Right hindlimb (tissue), 1 donor: ENCODE results near the gene MEPCE.
A peak's percentile ranks its signal among the peaks of the same experiment; 100 is the strongest.

Source experiments
- DNase-seq: peaks from one replicate; pipeline ENCODE4 v3.0.0-alpha.2; 2018

The MEPCE gene

GRCh38 chr7:100465299-100465698, 35.7 kb downstream of the MEPCE start:
- no peak for DNase-seq

DNA sequence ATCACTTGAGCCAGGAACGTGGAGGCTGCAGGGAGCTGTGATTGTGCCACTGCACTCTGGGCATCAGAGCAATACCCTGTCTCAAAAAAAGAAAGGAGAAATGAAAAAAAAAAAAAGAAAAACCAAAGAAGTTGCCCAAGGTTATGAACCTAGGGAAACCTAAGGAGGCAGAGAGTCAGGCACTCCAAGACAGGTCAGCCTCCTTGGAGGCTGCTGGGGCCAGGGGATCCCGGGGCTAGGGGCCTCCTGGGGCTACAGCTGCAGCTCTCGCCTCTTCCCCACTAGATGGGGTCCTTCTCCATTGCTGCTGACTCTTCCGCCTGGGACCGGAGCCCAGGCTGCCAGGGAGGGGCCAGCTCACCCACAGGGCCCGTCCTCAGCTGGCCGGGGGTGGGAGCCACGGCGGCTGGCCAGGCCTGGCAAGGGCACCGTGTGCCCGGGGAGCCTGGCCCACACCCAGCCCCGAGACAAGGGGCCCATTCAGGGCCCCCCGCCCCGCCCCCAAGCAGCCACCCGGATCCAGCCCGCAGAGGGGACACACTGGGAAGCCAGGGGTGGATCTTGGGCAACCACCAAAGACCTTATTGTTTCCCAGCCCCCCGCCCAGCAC, 36.2 kb downstream of the MEPCE start:
- DNase-seq, result peak; percentile 88

GRCh38 chr7:100466653-100467605, 37.3 kb downstream of the MEPCE start:
- DNase-seq, result no peak

DNA sequence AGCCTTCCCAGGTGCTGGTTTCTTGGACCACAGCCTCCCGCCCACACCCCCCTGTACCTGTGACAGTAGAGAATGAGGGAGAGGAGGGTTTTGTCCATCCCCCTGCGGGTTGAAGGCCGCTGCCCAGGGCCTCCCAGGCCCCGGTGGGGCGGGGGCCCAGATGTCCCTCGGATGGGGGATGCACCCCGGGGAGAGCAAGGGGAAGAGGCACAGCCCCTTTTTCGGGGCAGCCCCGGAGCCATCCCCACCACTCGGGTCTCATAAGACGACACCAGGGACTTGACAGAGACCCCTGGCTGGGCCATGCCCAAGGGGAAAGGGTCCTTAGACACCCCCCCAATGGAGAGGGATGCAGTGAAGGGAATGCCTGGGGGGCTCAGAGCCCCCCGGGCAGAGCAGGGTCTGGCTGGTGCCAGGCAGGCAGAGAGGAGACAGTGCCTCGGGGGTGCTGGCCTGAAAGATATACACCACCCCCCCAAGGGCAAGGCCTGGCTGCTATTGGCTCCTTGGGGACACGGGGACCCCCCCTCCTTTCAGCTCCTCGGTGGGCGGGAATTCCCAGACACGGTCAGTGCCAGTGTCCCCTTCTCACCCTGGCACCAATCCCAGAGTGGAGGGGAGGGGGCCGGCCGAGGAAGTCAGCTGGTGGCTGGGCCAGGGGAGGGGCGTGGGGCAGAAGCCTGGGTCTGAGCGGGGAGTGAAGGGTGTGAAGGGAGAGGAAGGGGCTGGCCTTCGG, 38.2 kb downstream of the MEPCE start:
- peak; percentile 65 for DNase-seq

GRCh38 chr7:100469227-100470044, 39.8 kb downstream of the MEPCE start:
- peak; percentile 89 for DNase-seq

DNA sequence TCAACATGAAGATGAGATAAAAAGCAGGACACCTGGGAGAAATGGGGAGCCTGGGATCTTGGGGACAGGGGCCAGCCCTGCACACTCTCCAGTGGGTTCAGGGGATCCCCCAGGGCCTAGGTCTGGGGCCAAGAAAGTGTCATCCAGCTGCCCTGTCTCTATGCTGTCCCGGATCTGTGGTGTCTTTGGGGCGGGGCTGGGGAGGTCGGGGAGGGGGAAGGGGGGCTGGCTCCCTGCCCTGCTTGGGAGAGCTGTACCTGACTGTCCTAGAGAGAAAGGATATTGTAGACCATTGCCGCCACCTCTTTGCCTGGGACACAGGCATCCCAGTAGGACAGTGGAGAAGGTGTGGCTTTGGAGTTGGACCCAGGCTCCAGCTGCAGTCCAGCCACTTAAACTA, 41.4 kb downstream of the MEPCE start:
- DNase-seq, result no peak

DNA sequence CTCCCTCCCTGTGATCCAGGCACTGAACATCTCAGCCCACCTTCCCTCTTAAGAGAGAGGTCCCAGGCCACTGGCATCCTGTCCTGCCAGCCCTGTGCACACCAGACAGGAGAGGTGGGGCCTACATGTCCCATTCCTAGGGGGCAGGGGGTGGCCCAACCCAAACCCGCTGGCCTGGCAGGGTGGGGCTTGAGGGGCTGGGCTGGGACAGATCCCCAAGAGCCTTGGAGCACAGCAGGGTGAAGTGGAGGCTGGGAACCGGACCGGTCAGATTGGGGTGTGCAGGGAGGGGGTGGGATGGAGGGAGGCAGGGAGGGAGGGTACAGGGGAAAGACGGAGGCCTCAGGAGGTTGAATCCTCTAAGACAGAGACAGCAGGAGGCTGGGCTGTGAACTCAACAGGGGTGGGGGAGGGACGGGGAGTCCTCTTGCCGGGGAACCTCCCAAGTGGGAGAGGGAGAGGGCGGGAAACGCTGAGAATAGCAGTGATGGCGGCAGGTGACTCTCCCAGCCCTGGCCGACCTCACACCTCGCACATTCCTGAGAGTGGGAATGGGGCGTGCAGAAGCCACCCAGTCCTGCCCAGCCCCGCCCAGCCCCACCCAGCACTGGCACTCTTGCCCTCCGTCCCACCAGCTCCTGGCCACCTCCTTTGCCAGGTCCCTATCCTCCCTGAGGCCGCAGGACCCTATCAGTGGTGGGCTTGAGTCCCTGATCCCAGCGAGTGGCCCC, 42.7 kb downstream of the MEPCE start:
- DNase-seq, result no peak

DNA sequence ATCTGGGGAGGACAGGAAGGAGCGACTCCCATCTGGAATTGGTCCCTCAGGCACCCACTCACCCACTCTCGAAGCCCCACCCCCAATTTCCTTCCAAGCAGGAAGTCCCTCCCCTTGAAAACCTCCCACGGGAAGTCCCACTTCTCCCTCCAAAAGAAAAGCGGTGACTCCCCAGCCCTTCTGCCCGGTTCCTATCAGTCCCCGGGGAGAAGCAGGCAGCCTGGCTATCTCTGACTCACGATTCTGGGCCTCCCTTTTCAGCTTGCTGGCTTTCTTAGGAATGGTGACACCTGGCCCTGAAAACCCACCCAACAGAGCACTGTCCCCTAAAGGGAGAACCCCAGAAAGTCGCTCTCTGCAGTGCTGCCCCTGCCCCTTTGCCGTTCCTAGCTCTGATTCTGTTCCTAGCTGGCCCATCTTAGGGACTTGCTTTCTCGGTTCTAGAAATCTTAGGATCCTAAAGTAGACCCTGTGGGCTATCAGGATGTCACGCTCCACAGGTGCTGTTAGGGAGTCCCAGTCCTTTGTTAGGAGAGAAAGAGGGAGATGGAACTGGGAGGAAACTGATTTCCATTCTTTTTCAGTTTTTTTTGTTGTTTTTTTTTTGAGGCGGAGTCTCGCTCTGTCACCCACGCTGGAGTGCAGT, 43.3 kb downstream of the MEPCE start:
- DNase-seq, result no peak

DNA sequence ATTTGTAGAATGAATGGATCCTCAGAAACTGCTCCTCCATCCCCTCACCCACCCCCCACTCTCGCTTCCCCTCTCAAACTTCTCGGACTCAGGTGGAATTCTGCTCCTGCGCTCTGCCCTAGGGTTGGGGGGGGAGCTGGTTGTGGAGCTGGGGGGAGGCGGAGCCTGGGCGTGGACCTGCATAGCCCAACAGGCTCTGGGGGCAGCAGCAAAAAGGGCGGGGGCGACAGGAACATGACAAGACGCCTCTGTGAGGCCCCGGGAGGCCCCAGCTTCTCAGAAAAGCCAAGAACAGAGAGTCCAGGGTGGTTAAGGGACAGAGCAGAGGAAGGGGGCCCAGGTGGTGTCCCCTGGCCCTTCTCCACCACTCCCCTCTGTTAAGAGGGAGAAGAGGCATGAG, 45.9 kb downstream of the MEPCE start:
- DNase-seq, result peak; percentile 70

DNA sequence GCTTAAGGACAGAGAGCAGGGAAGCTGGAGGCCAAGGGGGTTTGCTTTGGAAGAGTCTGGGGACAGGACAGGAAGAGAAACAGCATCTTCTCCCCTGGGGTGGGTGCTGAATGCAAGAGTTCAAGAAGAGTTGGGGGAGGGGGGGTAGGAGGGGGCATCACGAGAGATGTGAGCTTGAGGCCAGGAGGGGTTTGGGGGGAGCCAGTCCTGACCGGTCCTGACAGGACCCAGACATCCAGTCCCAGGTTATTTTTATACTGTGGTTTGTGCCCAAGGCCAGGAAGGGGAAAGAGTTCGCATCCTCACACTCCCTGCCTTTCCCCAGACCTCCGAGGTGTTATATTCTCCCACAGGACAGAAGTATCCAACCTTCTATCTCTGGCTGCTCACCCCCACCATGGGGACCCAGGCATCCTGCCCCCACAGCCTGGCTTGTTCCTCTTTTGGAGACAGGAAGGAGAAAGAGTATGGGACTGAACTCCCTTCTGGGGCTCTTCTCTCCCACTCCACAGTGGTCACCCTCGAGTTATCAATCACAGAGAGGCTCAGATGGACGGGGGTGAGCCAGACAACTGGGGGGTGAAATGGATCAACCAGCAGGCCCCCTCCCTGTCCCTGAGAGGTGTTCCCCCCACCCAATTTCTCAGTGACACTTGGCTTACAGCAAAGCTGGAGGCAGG, 46.6 kb downstream of the MEPCE start:
- no peak for DNase-seq

DNA sequence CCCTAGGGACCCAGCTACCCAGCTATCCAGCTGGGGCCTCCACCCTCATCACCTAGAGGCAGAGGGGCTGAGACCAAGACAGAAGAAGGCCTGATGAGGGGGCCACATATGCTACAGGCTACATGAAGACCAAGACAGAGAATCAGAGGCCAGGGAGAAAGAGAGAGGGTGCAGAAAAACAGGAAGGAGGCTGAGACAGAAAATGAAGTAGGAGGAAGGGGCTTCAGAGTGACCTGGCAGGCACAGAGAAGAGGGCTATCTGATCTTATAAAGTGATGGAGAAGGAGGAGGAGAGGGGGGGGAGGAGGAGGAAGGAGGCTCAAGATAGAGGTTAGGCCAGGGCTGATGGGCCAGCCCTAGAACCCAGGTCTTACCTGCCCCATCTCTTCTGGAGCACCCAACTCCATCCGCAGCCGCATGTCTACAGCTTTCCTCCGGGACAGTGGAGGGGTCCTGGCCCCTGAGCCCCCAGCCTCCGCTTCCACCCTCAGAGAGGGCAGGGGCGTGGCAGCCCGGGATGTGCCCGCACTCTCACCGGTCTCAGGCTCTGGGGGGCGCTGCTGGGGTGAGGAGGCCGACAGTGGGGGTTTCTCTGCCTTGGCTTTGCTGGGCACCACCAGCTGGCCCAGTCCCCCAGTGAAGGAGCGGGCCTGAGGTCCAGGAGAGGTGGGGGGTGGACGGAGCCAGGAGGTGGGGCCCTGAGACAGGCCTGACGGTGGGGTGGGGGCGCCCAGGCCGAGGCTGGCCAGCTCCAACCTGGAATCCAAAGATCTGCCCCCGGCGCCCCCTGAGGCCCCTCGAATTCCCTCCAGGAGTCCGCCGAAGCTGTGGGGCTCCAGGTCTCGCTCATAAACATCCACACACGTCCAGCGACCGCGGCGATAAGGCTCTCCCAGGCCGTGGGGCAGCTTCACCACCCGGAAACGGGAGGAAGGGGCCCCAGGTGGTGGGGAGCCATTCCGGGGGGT, 47.6 kb downstream of the MEPCE start:
- no peak for DNase-seq

DNA sequence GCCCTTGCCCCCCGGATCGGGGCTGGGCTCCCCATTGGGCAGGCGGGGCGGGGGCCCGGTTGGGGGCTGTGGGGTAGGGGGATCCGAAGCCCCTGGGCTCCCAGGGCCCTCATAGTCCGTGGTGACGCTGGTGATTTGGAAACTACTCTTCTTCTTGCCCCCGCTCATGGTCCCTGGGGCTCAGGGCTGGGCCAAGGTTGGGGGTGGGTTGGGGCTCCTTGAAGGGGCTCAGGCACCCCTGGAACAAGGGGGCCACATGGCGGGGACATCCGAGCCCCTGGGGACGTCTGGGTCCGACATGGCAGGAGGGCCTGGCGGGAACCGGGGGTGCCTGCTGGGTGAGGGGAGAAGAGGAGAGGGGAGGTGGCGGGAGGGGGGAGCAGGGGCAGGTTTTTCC, 48.2 kb downstream of the MEPCE start:
- no peak for DNase-seq

GRCh38 chr7:100478958-100479660, 49.5 kb downstream of the MEPCE start, which contains the start of gene TSC22D4:
TSS of gene TSC22D4 (minus strand) at chr7:100479214. CDS start at chr7:100478038, 1,176 bp downstream.
- peak; percentile 99 for DNase-seq

GRCh38 chr7:100481466-100481865, 51.8 kb downstream of the MEPCE start:
- DNase-seq, result no peak

DNA sequence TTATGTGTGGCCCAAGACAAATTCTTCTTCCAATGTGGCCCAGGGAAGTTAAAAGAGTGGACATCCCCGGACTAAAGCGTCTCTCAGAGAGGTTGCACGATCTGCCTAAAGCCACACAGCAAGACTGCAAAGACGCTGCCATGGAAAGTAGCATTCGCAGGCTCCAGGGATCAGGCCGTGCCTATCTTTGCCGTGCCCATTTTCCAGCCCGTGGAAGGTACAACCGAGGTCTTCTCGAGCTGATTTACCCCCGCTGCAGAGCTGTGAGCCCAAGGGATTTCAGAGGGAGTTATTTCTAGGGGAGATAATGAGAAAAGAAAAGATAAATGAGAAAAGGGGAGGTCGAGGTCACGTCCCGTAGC, 53.1 kb downstream of the MEPCE start:
- no peak for DNase-seq

DNA sequence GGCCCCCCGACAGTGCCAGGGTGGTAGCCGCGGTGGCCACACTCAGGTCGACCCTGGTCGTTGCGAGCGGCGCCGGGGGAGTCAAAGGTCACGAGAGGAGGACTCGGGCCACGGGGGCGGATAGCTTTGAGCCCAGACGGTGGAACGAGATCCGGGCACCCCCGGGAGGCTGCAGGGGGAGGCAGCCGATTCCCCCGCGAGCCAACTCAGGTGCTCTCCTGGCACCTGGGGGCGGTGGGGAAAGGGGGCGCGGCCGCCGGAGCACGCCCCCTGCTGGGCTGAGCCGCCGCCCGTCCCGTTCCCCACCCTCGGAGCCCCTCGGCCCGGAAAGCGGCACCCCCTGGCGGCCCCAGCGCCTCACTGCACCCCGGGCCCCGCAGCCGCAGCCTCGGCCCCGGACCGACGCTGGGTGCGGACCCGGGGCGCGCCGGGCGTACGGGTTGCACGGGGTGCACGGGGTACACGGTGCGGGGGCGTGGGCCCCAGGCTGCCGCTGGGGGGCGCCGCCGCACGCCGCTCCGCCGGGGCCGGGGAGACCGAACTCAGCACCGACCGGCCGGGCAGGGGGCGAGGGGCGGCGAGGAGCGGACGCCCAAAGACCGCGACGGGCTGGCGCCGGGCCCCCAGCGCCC, 53.6 kb downstream of the MEPCE start:
- peak; percentile 85 for DNase-seq
